Memory B cell (primary cell): ENCODE results near the gene MYZAP.
"Not testable (repeated sequence)": the region's sequence is repeated elsewhere in the genome, so short reads cannot be mapped to it uniquely, and the experiment has no call there.

Experiments
- ATAC-seq: fragments of 150-1000 bp; cut with Tn5 transposase; 2 replicates; pipeline ENCODE4 v1.10.0; 2021; ENCODE audit warnings: low read depth, mild to moderate bottlenecking, moderate library complexity
- DNase-seq, 2 donors: peaks; one replicate each; pipeline ENCODE4 v3.0.0; 2022; ENCODE audit warnings: low spot score in 2 of 2
- H3K27ac Mint-ChIP-seq: one replicate; pipeline ENCODE4 v1.8.0; 2022; ENCODE audit warnings: mild to moderate bottlenecking, moderate library complexity, mixed read lengths
- H3K27me3 Mint-ChIP-seq: one replicate; pipeline ENCODE4 v1.8.0; 2022; ENCODE audit warnings: mixed read lengths
- H3K36me3 Mint-ChIP-seq: one replicate; pipeline ENCODE4 v1.8.0; 2022; ENCODE audit warnings: mild to moderate bottlenecking, mixed read lengths
- H3K4me1 Mint-ChIP-seq: one replicate; pipeline ENCODE4 v1.8.0; 2022; ENCODE audit warnings: mixed read lengths
- H3K4me3 Mint-ChIP-seq: one replicate; pipeline ENCODE4 v1.8.0; 2022; ENCODE audit warnings: mild to moderate bottlenecking, moderate library complexity, mixed read lengths
- H3K9me3 Mint-ChIP-seq: one replicate; pipeline ENCODE4 v1.8.0; 2022; ENCODE audit warnings: mixed read lengths

MYZAP gene

GRCh38 chr15:57607570-57608000 is 15.9 kb downstream of the MYZAP start:
- DNase-seq: no peak
- Mint-ChIP-seq H3K27me3 (peaks cover 3% of the 10 kb centered on the region), H3K4me1 (no peaks in the 10 kb centered on the region), H3K4me3 (no peak overlapping the region), H3K27ac (no peak overlapping the region), H3K36me3 (no peaks in the 10 kb centered on the region), H3K9me3 (no peaks in the 10 kb centered on the region)
- no peak for ATAC-seq

DNA sequence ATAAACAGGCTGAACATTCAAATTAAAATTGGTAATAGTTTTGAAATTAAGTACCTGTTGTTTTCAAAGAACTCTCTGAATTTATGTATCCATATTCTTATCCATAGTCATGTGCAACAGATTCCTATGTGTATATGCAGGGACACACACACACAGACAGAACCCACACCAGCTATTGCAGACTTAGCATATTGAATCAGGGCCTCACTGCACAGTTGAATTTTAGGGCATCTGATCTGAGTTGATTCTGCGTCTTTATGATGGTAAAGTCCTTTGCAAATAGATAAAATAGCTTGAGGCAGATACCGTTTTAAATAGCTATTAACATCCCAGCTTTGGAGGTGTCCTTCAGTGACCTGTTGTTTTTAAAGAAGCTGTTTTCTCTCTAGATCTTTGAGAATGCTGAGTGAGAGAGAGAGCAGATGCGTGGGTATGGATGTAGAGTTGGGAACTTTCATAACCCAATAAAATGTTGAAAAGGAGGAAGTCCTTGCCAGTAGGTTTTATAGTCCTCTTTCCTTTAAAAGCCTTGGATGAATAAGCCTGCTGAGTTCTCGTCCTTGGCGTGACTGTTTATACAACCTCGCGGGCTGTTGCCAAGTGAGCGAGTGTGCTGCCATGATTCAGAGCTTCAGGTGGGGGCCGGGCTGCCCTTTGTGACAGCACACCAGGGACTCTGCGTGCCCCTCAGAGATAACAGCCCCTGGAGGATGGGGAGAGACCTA is 18.3 kb downstream of the MYZAP start:
- no peaks in the 10 kb centered on the region for H3K4me1 Mint-ChIP-seq
- DNase-seq (no peak), ATAC-seq (no peak)
- no peak overlapping the region for H3K4me3 Mint-ChIP-seq
- H3K27me3 Mint-ChIP-seq: peaks cover 1% of the 10 kb centered on the region
- H3K9me3 Mint-ChIP-seq: no peaks in the 10 kb centered on the region
- no peaks in the 10 kb centered on the region for H3K36me3 Mint-ChIP-seq
- no peak overlapping the region for H3K27ac Mint-ChIP-seq

- H3K27ac Mint-ChIP-seq: no peak overlapping the region
- no peaks in the 10 kb centered on the region for H3K27me3 Mint-ChIP-seq
- DNase-seq (no peak), ATAC-seq (no peak)
- no peaks in the 10 kb centered on the region for H3K36me3 Mint-ChIP-seq
- H3K4me3 Mint-ChIP-seq: no peak overlapping the region
- no peaks in the 10 kb centered on the region for H3K4me1 Mint-ChIP-seq
- H3K9me3 Mint-ChIP-seq: no peaks in the 10 kb centered on the region
Measured at GRCh38 chr15:57611123-57611522, 19.4 kb downstream of the MYZAP start.

- Mint-ChIP-seq H3K4me3 (no peak overlapping the region), H3K36me3 (no peaks in the 10 kb centered on the region), H3K4me1 (no peaks in the 10 kb centered on the region), H3K9me3 (no peaks in the 10 kb centered on the region), H3K27me3 (no peaks in the 10 kb centered on the region), H3K27ac (no peak overlapping the region)
- DNase-seq (no peak), ATAC-seq (peak; percentile 31)
Measured at GRCh38 chr15:57611938-57612337, 20.2 kb downstream of the MYZAP start.

- H3K9me3 Mint-ChIP-seq: no peaks in the 10 kb centered on the region
- DNase-seq (no peak), ATAC-seq (no peak)
- H3K36me3 Mint-ChIP-seq: no peaks in the 10 kb centered on the region
- H3K27me3 Mint-ChIP-seq: no peaks in the 10 kb centered on the region
- H3K27ac Mint-ChIP-seq: no peak overlapping the region
- no peaks in the 10 kb centered on the region for H3K4me1 Mint-ChIP-seq
- no peak overlapping the region for H3K4me3 Mint-ChIP-seq
Measured at GRCh38 chr15:57614241-57614640, 22.5 kb downstream of the MYZAP start.

DNA sequence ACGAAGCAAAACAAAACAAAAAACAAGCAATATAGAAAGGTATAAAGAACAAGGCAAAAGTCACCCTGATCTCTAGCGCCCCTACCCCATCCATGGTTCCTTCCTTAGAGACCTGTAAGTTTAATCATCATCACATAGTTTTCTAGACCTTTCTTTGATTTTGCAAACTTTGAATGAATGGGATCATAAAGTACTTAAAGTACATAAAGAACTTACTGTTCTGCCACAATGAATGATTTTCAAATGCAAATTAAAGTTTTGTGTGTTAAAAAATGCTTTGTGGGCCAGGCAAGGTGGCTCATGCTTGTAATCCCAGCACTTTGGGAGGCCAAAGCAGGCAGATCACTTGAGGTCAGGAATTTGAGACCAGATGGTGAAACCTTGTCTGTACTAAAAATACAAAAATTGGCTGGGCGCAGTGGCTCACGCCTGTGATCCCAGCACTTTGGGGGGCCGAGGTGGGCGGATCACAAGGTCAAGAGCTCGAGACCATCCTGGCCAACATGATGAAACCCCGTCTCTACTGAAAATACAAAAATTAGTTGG is 24.3 kb downstream of the MYZAP start:
- not testable (repeated sequence) for H3K9me3 Mint-ChIP-seq, DNase-seq, H3K36me3 Mint-ChIP-seq, H3K4me1 Mint-ChIP-seq, H3K27ac Mint-ChIP-seq, H3K4me3 Mint-ChIP-seq, ATAC-seq, H3K27me3 Mint-ChIP-seq

DNA sequence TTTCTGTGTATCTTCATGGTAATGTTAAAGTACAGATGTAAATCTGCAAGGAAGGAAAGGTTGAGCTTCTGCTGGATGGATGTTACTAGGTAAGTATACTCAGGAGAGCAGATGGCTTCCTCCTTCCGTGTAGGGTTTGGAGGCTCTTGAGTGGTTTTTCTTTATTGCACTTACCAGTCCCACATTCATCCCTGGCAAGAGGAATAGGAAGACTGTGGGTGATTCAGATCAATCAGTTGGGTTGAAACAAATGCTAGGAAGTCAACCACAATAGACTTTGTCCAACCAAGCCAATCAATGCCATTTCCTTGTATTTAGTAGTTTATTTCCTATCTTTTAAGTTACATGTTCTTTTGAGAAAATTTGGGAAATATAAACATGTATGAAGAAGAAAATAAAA is 26.6 kb downstream of the MYZAP start:
- no peak overlapping the region for H3K4me3 Mint-ChIP-seq
- H3K36me3 Mint-ChIP-seq: no peaks in the 10 kb centered on the region
- ATAC-seq (no peak), DNase-seq (no peak)
- no peak overlapping the region for H3K27ac Mint-ChIP-seq
- H3K27me3 Mint-ChIP-seq: no peaks in the 10 kb centered on the region
- H3K4me1 Mint-ChIP-seq: no peaks in the 10 kb centered on the region
- H3K9me3 Mint-ChIP-seq: no peaks in the 10 kb centered on the region

GRCh38 chr15:57619746-57620145 is 28.0 kb downstream of the MYZAP start:
- H3K4me3 Mint-ChIP-seq: no peak overlapping the region

GRCh38 chr15:57624730-57625129 is 33.0 kb downstream of the MYZAP start:
- Mint-ChIP-seq H3K9me3 (no peaks in the 10 kb centered on the region), H3K4me1 (no peaks in the 10 kb centered on the region), H3K4me3 (no peak overlapping the region), H3K27ac (no peak overlapping the region), H3K27me3 (peaks cover 2% of the 10 kb centered on the region), H3K36me3 (peaks cover 2% of the 10 kb centered on the region)
- no peak for ATAC-seq
- no peak for DNase-seq

More at GRCh38 chr15:57619746-57620145, 28.0 kb downstream of the MYZAP start:
- H3K36me3 Mint-ChIP-seq: peaks cover under 1% of the 10 kb centered on the region
- H3K4me1 Mint-ChIP-seq: no peaks in the 10 kb centered on the region
- ATAC-seq: no peak
- H3K27me3 Mint-ChIP-seq: no peaks in the 10 kb centered on the region
- H3K27ac Mint-ChIP-seq: no peak overlapping the region
- H3K9me3 Mint-ChIP-seq: no peaks in the 10 kb centered on the region
- no peak for DNase-seq

GRCh38 chr15:57625703-57626448 is 34.2 kb downstream of the MYZAP start:
- Mint-ChIP-seq H3K27ac (no peak overlapping the region), H3K36me3 (peaks cover 2% of the 10 kb centered on the region), H3K4me1 (no peaks in the 10 kb centered on the region), H3K9me3 (no peaks in the 10 kb centered on the region), H3K4me3 (no peak overlapping the region), H3K27me3 (peaks cover 2% of the 10 kb centered on the region)
- DNase-seq (no peak), ATAC-seq (no peak)

DNA sequence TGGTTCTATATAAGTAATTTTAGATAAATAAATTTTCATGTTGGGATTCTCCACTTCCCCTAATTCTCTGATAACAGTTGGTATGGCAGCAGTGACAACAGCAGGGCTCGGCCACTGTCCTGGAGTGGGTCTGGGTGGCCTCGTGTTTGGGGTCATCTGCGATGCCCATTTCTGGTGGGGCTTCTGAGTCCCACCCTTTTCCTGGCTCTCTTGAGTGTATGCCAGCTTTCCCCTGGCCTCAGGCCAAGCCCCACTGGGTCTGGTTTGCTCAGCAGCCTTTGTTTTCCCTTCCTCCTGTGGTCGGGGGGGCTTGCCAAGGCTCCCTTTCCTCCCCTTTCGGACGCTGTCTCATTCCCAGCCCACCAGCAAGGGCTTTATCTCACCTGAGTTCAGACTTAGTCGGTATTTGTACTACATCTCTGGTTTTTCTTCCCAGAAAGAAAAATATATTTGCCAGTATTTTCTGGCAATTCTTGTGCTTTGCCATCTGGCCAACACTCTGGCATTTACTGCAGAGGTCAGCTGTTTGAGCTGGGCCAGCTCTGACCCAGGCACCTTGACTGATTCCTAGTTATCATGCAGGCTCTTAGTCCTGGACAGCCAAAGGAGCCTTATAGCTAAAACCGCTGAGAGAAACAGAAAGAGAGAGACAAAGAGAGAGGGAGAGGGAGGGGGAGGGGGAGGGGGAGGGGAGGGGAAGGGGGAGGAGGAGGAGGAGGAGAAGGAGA is 35.2 kb downstream of the MYZAP start:
- ATAC-seq (no peak), DNase-seq (no peak)
- Mint-ChIP-seq H3K36me3 (peaks cover 2% of the 10 kb centered on the region), H3K4me3 (no peak overlapping the region), H3K27me3 (peaks cover 2% of the 10 kb centered on the region), H3K4me1 (no peaks in the 10 kb centered on the region), H3K9me3 (no peaks in the 10 kb centered on the region), H3K27ac (no peak overlapping the region)

DNA sequence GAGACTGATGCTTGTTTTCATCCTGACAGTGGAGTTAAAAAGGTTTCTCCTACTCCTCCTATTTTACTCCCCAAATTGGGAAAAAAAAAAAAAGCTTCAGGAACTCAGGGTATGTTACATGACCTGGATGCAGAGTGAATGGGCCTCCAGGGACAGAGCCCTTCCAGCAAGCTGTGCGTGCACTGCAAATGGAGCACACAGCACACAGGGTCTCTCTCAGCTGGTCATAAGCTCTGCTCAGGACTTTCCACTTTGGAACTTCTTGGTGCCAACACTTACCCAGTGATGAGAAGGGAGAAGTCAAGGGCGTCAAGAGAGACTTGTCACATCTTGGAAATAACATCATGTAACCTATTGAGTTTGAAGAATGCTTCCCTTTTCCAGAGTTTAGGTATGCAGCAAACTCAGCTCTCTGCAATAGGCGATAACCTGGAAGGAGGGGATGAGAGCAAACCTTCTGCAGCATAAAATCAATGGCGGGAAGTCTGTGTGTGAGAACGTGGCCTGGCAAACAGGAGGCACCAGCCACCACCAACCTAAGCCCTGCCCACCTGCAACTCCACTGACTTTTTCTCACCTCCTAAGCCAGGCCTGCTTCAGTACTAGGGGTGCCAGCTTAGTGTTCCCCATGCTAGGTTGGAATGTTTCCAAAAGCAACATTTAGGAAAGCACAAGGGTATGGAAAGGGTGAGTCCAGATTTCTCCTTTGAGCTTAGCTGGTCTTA is 39.8 kb downstream of the MYZAP start:
- Mint-ChIP-seq H3K4me1 (no peaks in the 10 kb centered on the region), H3K27ac (no peak overlapping the region), H3K36me3 (peaks cover 2% of the 10 kb centered on the region), H3K4me3 (no peak overlapping the region), H3K27me3 (peaks cover 2% of the 10 kb centered on the region), H3K9me3 (no peaks in the 10 kb centered on the region)
- DNase-seq (no peak), ATAC-seq (no peak)

GRCh38 chr15:57634290-57634689 is 42.6 kb downstream of the MYZAP start:
- no peak for ATAC-seq
- Mint-ChIP-seq H3K27ac (no peak overlapping the region), H3K4me3 (no peak overlapping the region), H3K9me3 (no peaks in the 10 kb centered on the region), H3K27me3 (no peaks in the 10 kb centered on the region), H3K36me3 (peaks cover 2% of the 10 kb centered on the region), H3K4me1 (no peaks in the 10 kb centered on the region)
- DNase-seq: no peak
